GM10248 (cell line): ENCODE measurements around the gene SPN.

Experiments
- CTCF ChIA-PET: fragments of 300-600 bp; sonication (Branson Sonifier 250); formaldehyde crosslinking; extraction: SDS; loops from one replicate; lab custom pipeline; 2021; ENCODE audit warnings: antibody characterized with exemption; lab: Yijun Ruan, JAX
- POLR2A ChIA-PET: fragments of 350-650 bp; sonication (Branson Sonifier 250); formaldehyde crosslinking; extraction: SDS; loops from one replicate; lab custom pipeline; 2020; ENCODE audit warnings: antibody characterized with exemption; lab: Yijun Ruan, JAX
- DNase-seq: peaks from one replicate; pipeline ENCODE4 v3.0.0; 2012; ENCODE audit errors: extremely low spot score
- TF ChIP-seq, protein P1 (sequence below): IDR thresholded peaks from 2 replicates; pipeline ENCODE4 v1.5.1; 2012; ENCODE audit warnings: mild to moderate bottlenecking, low read depth; ENCODE audit errors: extremely low read depth, missing control alignments, control extremely low read depth

Gene SPN

DNA sequence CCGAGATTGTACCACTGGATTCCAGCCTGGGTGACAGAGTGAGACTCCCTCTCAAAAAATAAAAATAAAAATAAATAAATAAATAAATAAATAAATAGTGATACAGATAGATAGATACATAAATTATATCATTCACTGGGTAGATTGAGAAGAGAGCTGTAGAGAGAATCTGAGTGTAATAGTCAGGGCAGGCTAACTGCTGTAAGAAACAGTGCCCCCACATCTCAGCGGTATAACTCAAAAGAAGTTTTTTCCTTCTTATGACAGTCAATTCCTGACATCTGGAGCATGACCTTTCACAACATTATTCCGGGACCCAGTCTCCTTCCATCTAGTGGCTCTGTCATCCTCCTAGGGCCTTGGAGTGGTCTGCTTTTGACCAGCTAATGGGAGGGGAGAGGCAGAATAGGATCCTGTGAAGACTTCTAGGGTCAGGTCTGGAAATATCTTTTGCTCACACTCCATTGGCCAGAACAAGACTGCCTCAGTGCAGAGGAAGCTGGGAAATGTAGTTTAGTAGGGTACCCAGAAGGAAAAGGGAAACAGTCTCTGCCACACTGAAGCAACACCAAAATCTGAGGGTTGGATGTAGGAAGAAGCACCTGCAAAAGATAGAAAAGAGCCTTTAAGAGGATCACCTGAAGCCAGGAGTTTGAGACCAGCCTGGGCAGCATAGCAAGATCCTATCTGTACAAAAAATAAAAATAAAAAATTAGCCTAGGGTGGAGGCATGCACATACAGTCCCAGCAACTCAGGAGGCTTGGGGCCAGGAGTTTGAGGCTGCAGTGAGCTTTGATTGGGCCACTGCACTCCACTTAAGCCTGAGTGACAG lies 13.0 kb downstream of the SPN start:
- no peak for DNase-seq
- POLR2A ChIA-PET = interaction anchor here (0.6 to 0.7 kb wide), 2 partner anchors 64 to 796 kb away, joined by 3 read pairs; no protein-coding TSS in a partner anchor
- CTCF ChIA-PET = interaction anchor here (0.9 to 2.1 kb wide), 8 partner anchors 9 to 113 kb away, joined by 3 to 8 read pairs (median 4); partner anchors contain the start of gene SPN
- TF ChIP-seq, protein P1, sequence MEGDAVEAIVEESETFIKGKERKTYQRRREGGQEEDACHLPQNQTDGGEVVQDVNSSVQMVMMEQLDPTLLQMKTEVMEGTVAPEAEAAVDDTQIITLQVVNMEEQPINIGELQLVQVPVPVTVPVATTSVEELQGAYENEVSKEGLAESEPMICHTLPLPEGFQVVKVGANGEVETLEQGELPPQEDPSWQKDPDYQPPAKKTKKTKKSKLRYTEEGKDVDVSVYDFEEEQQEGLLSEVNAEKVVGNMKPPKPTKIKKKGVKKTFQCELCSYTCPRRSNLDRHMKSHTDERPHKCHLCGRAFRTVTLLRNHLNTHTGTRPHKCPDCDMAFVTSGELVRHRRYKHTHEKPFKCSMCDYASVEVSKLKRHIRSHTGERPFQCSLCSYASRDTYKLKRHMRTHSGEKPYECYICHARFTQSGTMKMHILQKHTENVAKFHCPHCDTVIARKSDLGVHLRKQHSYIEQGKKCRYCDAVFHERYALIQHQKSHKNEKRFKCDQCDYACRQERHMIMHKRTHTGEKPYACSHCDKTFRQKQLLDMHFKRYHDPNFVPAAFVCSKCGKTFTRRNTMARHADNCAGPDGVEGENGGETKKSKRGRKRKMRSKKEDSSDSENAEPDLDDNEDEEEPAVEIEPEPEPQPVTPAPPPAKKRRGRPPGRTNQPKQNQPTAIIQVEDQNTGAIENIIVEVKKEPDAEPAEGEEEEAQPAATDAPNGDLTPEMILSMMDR = no peak

DNA sequence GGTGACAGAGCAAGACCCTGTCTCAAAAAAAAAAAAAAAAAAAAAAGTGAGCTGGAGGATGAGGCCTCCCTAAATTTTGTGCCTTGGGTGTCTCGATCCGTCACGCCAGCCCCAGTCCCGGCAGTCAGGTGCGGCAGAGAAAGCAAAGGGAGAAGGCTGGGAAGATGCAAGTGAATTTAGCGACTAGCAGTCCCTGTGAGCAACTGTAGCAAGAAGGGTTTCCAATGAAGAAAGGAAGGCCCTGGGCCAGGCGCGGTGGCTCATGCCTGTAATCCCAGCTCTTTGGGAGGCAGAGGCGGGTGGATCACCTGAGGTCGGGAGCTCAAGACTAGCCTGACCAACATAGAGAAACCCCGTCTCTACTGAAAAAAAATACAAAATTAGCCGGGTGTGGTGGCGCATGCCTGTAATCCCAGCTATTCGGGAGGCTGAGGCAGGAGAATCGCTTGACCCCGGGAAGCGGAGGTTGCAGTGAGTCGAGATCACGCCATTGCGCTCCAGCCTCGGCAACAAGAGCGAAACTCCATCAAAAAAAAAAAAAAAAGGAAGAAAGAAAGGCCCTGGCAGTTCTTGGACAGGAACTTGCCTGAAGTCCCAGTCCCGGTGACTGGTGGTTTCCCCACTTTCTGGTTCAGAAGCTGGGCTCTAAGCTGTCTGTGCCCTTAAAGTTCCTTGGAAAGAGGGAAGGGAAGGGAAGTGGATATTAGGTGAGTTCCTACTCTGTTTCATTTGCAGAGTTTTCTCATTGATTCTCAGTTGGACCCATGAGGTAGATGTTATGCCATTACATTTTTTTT lies 14.1 kb downstream of the SPN start:
- TF ChIP-seq, protein P1 = no peak
- POLR2A ChIA-PET = no interaction called here
- CTCF ChIA-PET = interaction anchor here (0.9 to 6.2 kb wide), 8 partner anchors 8 to 23 kb away, joined by 3 to 32 read pairs (median 4); partner anchors contain the start of gene SPN
- no peak for DNase-seq

DNA sequence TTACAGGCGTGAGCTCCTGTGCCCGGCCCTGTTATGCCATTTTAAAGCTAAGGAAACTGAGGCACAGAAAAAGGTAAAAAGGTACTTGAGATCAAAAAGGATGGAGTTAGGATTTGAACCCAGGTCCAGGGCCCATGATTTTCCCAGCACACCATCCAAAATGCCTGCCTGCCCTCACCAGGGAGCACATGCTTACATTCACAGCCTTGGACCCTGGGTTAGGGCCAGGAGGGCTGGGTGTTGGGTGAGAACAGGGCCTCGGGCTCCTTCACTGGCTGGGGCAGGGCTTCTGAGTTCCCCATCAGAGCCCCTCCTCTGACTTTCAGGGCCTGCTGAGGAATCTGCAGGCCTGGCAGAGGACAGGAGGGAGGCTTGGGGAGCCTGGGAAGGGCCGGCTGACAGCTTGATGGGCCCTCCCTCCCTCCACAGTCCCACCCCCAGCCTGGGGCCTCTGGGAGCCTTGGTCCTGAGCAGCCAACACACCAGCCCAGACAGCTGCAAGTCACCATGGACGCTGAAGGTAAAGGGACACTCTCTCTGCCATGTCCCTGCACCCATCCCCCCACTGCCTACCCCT lies 15.7 kb downstream of the SPN start, which contains the start of gene QPRT:
Gene QPRT, plus strand, starts transcription at position 490 of the 577 bp plus-strand sequence. Its CDS starts 18 bp downstream, at position 508.
- CTCF ChIA-PET = interaction anchor here (0.8 to 6.2 kb wide), 8 partner anchors 9 to 170 kb away, joined by 3 to 32 read pairs (median 4); no protein-coding TSS in a partner anchor
- DNase-seq = peak; percentile 83
- POLR2A ChIA-PET = interaction anchor here (0.6 to 1.2 kb wide), 2 partner anchors 16 to 67 kb away, joined by 3 to 7 read pairs; partner anchors contain the start of gene SPN
- TF ChIP-seq, protein P1 = no peak

DNA sequence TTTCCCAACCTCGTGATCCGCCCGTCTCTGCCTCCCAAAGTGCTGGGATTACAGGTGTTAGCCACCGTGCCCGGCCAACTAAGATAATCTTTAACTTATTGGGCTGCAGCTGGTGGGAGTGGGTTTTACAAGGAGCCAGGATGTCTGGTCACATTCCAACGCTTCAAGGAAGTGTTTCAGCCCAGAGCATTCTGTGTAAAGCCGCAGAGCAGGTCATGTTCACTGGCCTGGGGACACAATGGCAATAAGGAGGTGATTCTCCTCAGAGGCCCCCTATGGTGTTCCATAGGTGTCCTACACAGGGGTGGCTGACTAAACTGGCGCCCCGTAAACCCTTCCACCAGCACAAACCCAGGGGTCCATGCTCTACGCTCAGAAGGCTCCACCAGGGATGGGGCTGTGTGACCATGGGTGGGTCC lies 17.1 kb downstream of the SPN start:
- POLR2A ChIA-PET = no interaction called here
- DNase-seq = no peak
- TF ChIP-seq, protein P1 = no peak
- CTCF ChIA-PET = interaction anchor here (1.0 to 6.2 kb wide), 7 partner anchors 8 to 38 kb away, joined by 3 to 32 read pairs (median 3); no protein-coding TSS in a partner anchor

DNA sequence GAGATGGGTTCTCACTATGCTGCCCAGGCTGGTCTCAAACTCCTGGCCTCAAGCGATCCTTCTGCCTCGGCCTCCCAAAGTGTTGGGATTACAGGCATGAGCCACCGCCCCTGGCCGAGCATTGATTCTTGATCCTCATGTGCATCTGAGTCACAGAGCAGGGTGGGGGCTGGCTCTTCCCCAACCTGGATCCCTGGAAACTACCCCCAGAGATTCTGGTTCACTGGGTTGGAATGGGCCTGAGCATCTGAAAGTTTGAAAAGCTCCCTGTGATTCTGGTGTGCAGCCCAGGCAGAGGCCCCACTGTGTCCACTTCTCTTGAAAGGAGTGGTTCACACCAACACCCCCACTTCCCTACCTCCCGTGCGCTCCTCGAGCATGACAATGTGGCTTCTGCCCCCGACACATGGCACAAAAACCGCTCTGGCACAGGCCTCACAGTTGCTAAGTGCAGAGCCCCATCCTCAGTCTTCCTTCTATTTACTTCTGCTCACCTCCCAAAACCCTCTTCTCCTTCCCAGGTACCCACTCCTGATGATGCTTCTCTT lies 20.6 kb downstream of the SPN start:
- TF ChIP-seq, protein P1 = no peak
- POLR2A ChIA-PET = interaction anchor here (0.6 kb wide), 1 partner anchor 82 kb away, joined by 7 read pairs; no protein-coding TSS in a partner anchor
- CTCF ChIA-PET = interaction anchor here (1.3 to 1.4 kb wide), 3 partner anchors 8 to 165 kb away, joined by 3 to 6 read pairs (median 5); partner anchors contain the start of gene PAGR1
- DNase-seq = no peak
